Pancreas (tissue), 10 donors: Measurements from ENCODE around the gene CRX. TPM values are rescaled to one million over a fixed set of nuclear protein-coding genes. Genes with fewer than 3 reads are reported as not detected.

Experiments used
- ATAC-seq, 4 donors: fragments of 200-7000 bp; cut with Tn5 transposase; one replicate each; pipeline versions ENCODE4 v1.8.0 to v1.9.1; 2020; ENCODE audit warnings: mild to moderate bottlenecking in 4 of 4, moderate library complexity in 4 of 4
- DNase-seq, 6 donors: peaks; one replicate each; pipeline ENCODE4 v3.0.0-alpha.2; 2020
- FAIRE-seq: peaks from 2 replicates; lab custom pipeline; 2012; peaks lifted over from hg19 to GRCh38; lab: Jason Lieb, UNC
- H3K27ac ChIP-seq, 4 donors: fragments of 200-600 bp; sonication (generic); 1 replicate in 3 of 4; 2 replicates in 1 of 4; pipeline versions ENCODE4 v1.5.0 to v1.8.0; 2020
- H3K27me3 ChIP-seq, 4 donors: fragments of 200-600 bp; one replicate each; pipeline ENCODE4 v1.8.0; 2021
- H3K36me3 ChIP-seq, 3 donors: fragments of 200-600 bp; sonication (generic) in 1 of 3; one replicate each; pipeline versions ENCODE4 v1.5.0 to v1.8.0; 2020 to 2021
- H3K4me1 ChIP-seq, 3 donors: fragments of 200-600 bp; one replicate each; pipeline ENCODE4 v1.8.0; 2021
- H3K4me3 ChIP-seq, 4 donors: fragments of 200-600 bp; sonication (generic) in 2 of 4; one replicate each; pipeline versions ENCODE4 v1.5.0 to v1.8.0; 2020 to 2021
- H3K9me3 ChIP-seq, 4 donors: fragments of 200-600 bp; one replicate each; pipeline ENCODE4 v1.8.0; 2021
- WGBS, 2 donors: extraction: QIAGEN DNeasy Blood & Tissue Kit; methylation state at CpG; one replicate each; pipeline ENCODE4 v1.1.7; 2013; 5-methylcytosine and 5-hydroxymethylcytosine counted together
- intact Hi-C, 3 donors: fragments of 100-400 bp; cut with DNase I; formaldehyde crosslinking; loops; one replicate each; pipeline versions ENCODE4 v1.11.1 to v1.14.2; 2022
- polyA plus RNA-seq, 2 donors: library from polyadenylated mRNA; stranded (reverse); fragments of 200-250 nt; gene quantifications; one replicate each; pipeline ENCODE4 v1.2.3, GENCODE V29; 2013
- total RNA-seq, 6 donors: library from RNA; stranded (reverse); fragmentation: NEBNext Ultra II Directional in 4 of 6; extraction: Animal tissue kit (Norgen Biotek cat#: 25700) in 4 of 6; gene quantifications; one replicate each; pipeline versions ENCODE4 v1.2.1 to v1.2.4, GENCODE V29; 2021 to 2023
- TF ChIP-seq, protein P1 (sequence below), 4 donors: fragments of 200-600 bp; sonication (generic) in 3 of 4; IDR thresholded peaks; one replicate each; pipeline versions ENCODE4 v1.5.0 to v1.8.0; 2021; ENCODE audit warnings: antibody characterized with exemption in 4 of 4
- donor health status: healthy with polysubstance abuse.
- donor health status: DM: no; HTN: no; CAD: no; lungs with moderate emphysema.
- donor health status: DM: no; HTN: no; CAD: no.
- donor health status: control.
- donor health status: control.
- donor health status: Bipolar disorder and iron deficiency.
- donor health status: DM: yes; HTN: yes; CAD: no.
- donor health status: DM: no; HTN: no; CAD: no.
- donor health status: DM: no; HTN: no; CAD: no.
- donor health status: DM: yes; HTN: yes; CAD: no.

The CRX gene
- total and polyA plus RNA-seq, 8 donors: not detected

DNA sequence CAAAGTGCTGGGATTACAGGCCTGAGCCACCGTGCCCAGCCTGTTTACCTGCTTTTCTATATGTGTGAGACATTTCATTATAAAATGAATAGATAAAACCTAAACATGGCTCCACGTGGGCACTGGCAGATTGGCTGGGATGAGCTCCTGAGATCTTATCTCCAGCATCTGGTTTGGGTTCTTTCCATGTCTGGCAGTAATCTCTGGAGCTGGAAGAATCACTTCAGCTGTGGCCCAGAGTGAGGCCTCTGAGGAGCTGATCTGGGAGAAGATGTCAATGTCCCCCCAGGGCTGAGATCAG is 69.8 kb downstream of the CRX start:
- intact Hi-C loops: no loop called here
- H3K4me3 ChIP-seq: no peak overlapping the region
- H3K27ac ChIP-seq: peak overlapping the region in 1 of 4 donors; percentile 20

DNA sequence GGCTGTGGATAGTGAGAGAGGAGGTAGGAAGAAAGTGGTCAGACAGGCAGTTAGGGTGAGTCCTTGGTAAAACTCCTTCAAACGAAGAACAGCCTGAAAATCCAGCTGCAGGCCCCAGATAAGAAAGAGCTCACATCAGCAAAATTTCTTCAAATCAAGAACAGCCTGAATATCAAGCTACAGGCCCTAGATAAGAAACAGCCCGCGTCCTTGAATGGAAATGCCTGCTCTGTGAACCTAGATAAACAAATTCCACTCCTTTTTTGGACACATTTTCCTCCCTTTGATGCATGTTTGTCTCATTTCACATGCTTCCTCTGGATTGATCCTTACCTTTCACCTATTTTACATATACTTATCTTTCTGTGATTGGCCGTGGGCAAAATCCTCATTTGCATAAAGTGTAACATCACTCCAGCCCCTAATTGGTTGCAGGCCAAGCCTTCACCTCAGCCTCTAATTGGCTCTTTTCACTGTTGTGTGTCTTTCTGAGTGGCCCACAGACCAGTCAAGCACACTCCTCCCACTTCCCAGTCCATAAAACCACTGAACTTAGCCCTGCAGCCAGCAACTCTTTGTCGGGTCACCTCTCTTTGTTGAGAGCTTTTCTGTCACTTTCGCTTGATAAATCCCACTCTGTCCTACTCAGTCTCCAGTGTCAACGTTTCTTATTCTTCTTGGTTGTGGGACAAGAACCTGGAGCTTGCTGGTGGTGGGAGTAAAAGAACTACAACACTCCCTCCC is 70.4 kb downstream of the CRX start:
- Histone ChIP-seq H3K9me3 (no peaks in the 10 kb centered on the region), H3K4me3 (no peak overlapping the region), H3K27me3 (no peaks in the 10 kb centered on the region), H3K4me1 (no peaks in the 10 kb centered on the region), H3K27ac (peak overlapping the region in 1 of 4 donors; percentile 41), H3K36me3 (no peaks in the 10 kb centered on the region)
- FAIRE-seq: no peak
- peak in 2 of 6 donors; percentile 5 to 55 for DNase-seq
- intact Hi-C loops: no loop called here
- 27 to 35% methylated on average over 7 of the region's 7 CpGs for WGBS, 2 donors
- TF ChIP-seq, protein P1, sequence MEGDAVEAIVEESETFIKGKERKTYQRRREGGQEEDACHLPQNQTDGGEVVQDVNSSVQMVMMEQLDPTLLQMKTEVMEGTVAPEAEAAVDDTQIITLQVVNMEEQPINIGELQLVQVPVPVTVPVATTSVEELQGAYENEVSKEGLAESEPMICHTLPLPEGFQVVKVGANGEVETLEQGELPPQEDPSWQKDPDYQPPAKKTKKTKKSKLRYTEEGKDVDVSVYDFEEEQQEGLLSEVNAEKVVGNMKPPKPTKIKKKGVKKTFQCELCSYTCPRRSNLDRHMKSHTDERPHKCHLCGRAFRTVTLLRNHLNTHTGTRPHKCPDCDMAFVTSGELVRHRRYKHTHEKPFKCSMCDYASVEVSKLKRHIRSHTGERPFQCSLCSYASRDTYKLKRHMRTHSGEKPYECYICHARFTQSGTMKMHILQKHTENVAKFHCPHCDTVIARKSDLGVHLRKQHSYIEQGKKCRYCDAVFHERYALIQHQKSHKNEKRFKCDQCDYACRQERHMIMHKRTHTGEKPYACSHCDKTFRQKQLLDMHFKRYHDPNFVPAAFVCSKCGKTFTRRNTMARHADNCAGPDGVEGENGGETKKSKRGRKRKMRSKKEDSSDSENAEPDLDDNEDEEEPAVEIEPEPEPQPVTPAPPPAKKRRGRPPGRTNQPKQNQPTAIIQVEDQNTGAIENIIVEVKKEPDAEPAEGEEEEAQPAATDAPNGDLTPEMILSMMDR (IDR thresholded peaks at IDR 0.05): no peak
- ATAC-seq: peak; percentile 16 to 94 (median 66)

More for the DNA sequence above, 69.8 kb downstream of the CRX start:
- DNase-seq (peak in 1 of 6 donors; percentile 21), FAIRE-seq (no peak), ATAC-seq (no peak)
- no peaks in the 10 kb centered on the region for H3K9me3 ChIP-seq
- no peaks in the 10 kb centered on the region for H3K4me1 ChIP-seq
- 48 to 65% methylated on average over 2 of the region's 2 CpGs for WGBS, 2 donors
- TF ChIP-seq, protein P1 (IDR thresholded peaks at IDR 0.05): no peak
- no peaks in the 10 kb centered on the region for H3K27me3 ChIP-seq
- H3K36me3 ChIP-seq: no peaks in the 10 kb centered on the region

Other genes with a start within 250 kb of the CRX start
- gene ZNF541, start 248.8 kb upstream of the CRX start, total RNA-seq: under 1 TPM in 5 of 6 donors, not detected in 1; 0.06 to 0.17 (median 0.14) TPM
- under 1 TPM; 0.27 to 0.63 TPM for gene ZNF541, start 248.8 kb upstream of the CRX start, polyA plus RNA-seq
- 10 to 100 TPM in 1 of 6 donors, 1 to 10 TPM in 5; 2.7 to 10.0 (median 5.0) TPM for gene BICRA, start 212.8 kb upstream of the CRX start, total RNA-seq
- gene BICRA, start 212.8 kb upstream of the CRX start, polyA plus RNA-seq: 10 to 100 TPM in 1 of 2 donors, 1 to 10 TPM in 1; 6.9 to 10.4 TPM
- gene EHD2, start 108.5 kb upstream of the CRX start, total RNA-seq: 10 to 100 TPM; 14.8 to 28.3 (median 21.6) TPM
- gene EHD2, start 108.5 kb upstream of the CRX start, polyA plus RNA-seq: 10 to 100 TPM; 13.4 to 17.9 TPM
- gene NOP53, start 76.4 kb upstream of the CRX start, total RNA-seq: 100 to 1,000 TPM; 297 to 510 (median 392) TPM
- 100 to 1,000 TPM; 304 to 576 TPM for gene NOP53, start 76.4 kb upstream of the CRX start, polyA plus RNA-seq
- gene SELENOW, start 43.2 kb upstream of the CRX start, total RNA-seq: 100 to 1,000 TPM in 1 of 6 donors, 10 to 100 TPM in 5; 55.4 to 139 (median 76.3) TPM
- gene SELENOW, start 43.2 kb upstream of the CRX start, polyA plus RNA-seq: 100 to 1,000 TPM; 286 to 291 TPM
- not detected for gene TPRX1, start 17.4 kb upstream of the CRX start, total RNA-seq
- not detected for gene TPRX1, start 17.4 kb upstream of the CRX start, polyA plus RNA-seq
- gene TPRX2, start 37.3 kb downstream of the CRX start, total RNA-seq: not detected
- not detected for gene TPRX2, start 37.3 kb downstream of the CRX start, polyA plus RNA-seq
- gene SULT2A1, start 64.4 kb downstream of the CRX start, total RNA-seq: under 1 TPM in 1 of 6 donors, not detected in 5; 0.41 TPM
- not detected for gene SULT2A1, start 64.4 kb downstream of the CRX start, polyA plus RNA-seq
- not detected for gene BSPH1, start 170.2 kb downstream of the CRX start, total RNA-seq
- gene BSPH1, start 170.2 kb downstream of the CRX start, polyA plus RNA-seq: not detected
- not detected for gene ELSPBP1, start 172.7 kb downstream of the CRX start, total RNA-seq
- gene ELSPBP1, start 172.7 kb downstream of the CRX start, polyA plus RNA-seq: not detected
- not detected for gene CABP5, start 222.1 kb downstream of the CRX start, total RNA-seq
- not detected for gene CABP5, start 222.1 kb downstream of the CRX start, polyA plus RNA-seq